LNCAP (cell line): ENCODE measurements around the gene UNC13A.

Experiments
- TF ChIP-seq, protein P1 (sequence below): fragments of 450-650 bp; IDR thresholded peaks from 2 replicates; pipeline ENCODE4 v1.5.1; 2017; ENCODE audit warnings: mild to moderate bottlenecking

The UNC13A gene

DNA sequence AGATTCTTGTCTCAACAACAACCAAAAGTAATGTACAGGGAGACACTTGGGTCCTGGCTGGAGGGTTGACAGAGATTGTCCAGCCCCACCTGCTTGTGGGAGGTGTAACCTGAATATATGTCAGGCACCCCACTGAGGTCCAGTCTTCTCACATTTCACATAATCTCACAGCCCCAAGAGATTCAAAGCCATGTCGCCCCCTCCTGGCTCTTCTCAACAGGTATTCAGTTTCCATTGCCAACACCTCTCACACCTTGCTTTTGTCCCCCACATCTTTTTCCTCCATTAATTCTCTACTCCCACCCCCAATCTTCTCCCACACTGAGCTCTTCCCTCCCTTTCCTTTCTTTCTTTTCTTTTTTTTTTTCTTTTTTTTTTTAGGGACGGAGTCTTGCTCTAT is 11.2 kb downstream of the UNC13A start:
- TF ChIP-seq, protein P1, sequence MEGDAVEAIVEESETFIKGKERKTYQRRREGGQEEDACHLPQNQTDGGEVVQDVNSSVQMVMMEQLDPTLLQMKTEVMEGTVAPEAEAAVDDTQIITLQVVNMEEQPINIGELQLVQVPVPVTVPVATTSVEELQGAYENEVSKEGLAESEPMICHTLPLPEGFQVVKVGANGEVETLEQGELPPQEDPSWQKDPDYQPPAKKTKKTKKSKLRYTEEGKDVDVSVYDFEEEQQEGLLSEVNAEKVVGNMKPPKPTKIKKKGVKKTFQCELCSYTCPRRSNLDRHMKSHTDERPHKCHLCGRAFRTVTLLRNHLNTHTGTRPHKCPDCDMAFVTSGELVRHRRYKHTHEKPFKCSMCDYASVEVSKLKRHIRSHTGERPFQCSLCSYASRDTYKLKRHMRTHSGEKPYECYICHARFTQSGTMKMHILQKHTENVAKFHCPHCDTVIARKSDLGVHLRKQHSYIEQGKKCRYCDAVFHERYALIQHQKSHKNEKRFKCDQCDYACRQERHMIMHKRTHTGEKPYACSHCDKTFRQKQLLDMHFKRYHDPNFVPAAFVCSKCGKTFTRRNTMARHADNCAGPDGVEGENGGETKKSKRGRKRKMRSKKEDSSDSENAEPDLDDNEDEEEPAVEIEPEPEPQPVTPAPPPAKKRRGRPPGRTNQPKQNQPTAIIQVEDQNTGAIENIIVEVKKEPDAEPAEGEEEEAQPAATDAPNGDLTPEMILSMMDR = no peak

DNA sequence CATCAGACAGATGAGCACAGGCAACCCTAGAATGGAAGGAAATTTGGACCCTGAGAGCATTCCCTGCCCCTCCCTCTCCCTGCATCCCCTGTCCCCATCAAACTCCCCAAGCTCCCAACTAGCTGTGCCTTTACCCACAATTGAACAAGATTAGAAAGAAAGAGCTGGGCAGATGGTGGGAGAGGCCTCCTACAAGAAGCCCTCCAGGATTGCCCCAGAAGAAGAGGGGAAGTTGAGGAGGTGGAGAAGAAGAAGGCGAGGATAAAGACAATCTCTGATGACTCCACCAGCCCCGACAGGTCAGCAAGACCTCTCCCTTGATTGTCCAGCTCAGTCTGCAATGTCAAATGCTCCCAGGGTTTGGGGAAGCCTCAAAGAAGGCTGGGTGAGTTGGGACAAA is 11.9 kb downstream of the UNC13A start:
- TF ChIP-seq, protein P1 = no peak

DNA sequence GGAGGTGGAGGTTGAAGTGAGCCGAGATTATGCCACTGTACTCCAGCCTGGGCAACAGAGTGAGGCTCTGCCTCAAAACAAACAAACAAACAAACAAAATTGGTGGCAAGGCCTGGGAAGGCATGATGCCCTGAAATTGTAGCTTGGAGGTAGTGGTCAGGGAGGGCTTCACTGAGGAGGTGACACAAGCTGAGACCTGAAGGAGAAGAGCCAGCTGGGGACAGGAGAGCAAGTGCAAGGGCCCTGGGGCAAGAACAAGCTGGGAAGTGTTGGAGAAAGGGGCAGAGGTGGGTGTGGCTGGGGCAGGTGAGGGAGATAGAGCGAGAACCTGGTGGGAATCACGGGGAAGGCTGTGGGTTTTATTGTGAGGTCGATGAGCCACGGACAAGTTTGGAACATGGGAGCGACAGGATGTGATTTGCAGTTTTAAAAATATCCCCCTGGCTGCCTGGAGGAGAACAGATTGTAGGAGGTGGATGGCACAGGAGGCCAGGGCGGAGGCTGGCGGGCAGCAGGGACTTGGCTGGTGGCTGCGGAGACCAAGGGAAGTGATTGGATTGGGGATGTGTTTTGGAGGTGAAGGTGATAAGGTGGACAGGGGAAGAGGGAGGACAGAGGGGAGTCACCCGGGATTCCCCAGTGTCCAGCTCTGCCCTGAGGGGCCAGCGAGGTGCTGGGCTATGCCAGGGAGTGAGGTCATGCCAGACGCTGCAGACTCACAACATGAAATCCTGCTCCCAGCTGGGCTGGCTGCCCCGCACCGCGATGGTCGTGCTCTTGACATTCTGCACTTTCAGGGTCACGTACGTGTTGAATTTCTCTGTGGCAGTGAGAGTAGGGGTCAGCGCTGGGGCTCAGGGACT is 14.0 kb downstream of the UNC13A start:
- TF ChIP-seq, protein P1 = no peak

DNA sequence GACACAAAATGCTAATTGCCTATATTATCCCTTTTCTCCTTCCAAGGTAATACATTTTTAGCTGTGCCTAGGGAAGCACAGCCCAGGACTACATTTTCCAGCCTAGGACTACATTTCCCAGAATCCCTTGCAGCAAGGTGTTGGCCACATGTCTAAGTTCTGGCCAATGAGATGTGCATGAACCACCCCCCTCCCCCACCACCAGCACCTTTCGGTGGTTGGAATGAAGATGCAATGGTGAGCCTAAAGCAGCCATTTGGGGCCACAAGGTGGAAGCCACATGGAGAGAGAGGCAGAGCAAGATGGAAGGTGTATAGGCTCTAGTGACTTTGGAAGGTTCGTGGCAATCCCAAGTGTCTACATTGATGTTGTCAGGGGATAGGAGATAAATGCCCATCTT is 16.2 kb downstream of the UNC13A start:
- TF ChIP-seq, protein P1 = no peak

DNA sequence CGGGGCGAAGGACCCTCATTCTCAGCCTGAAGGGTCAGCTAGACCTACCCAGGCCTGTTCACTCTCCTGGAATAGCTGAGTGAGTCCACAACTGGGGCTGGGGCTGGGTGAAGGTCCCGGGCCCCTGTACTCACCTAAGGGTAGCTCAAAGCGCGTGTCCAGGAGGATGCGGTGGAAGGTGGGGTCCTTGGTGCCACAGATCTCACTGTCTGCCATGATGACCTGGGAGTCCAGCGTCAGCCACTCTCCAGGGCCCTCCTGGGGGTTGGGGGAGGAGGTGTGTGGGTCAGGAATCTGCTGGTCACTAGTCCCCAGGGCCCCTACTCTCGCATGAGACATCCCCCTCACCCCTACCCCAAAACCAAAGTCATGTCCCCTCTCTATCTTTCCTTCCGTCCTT is 18.7 kb downstream of the UNC13A start:
- TF ChIP-seq, protein P1 = no peak

DNA sequence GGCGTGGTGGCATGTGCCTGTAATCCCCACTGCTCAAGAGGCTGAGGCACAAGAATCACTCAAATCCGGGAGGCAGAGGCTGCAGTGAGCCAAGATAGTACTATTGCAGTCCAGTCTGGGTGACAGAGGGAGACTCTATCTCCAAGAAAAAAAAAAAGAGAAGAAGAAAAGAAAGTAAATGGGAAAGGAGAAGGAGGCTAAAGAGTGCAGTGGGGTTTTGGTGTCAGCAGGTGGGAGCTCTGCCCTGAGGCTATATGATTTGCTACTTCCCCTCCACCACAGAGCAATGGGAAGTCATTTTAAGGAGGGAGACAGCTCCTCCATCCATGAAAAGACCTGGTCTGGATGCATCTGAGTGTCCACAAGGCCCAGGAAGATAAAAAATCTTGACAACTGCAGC is 23.1 kb downstream of the UNC13A start:
- TF ChIP-seq, protein P1 = no peak

DNA sequence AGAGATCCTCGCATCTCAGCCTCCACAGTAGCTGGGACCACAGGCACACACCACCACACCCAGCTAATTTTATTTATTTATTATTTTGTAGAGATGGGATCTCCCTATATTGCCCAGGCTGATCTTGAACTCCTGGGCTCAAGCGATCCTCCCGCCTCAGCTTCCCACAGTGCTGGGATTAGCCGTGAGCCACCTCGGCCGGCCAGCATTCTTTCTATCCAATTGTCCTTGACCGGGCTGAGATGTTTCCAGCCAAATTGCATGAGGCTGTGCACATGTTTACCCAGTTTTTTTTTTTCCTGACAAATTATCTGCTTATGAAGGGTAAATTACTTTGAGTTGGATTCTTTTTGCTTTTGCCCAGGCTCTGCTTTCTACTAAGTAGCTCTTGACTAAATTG is 28.2 kb downstream of the UNC13A start:
- TF ChIP-seq, protein P1 = no peak

DNA sequence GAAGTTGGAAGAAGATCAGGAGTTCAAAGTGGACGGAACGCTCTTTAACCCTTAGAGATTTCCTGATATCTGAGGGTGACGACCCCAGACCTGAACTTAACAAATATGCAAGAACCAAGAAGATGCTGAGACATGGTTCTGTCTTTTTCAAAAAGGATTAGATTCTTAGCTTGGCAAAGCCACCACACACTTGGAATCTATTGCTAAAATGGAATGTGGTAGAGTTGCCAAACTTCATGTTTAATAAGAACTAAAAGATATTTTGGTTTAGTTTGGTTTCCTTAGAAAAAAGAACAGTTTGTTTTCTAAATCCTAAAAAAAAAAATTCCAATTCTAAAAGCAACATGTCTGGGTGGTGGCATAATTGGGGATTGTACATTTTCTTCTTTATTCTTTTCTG is 29.5 kb downstream of the UNC13A start:
- TF ChIP-seq, protein P1 = no peak
